ENCODE data around the gene DISC1.

GRCh38 chr1:231694465-231695077 lies 68.0 kb downstream of the DISC1 start:
- no peak for TF ChIP-seq CTCF (IDR thresholded peaks at IDR 0.05)
- TF ChIP-seq POLR2A (IDR thresholded peaks at IDR 0.05): no peak
